Measurements from ENCODE around the gene HMX2. TPM values are rescaled to one million over a fixed set of nuclear protein-coding genes. Genes with fewer than 3 reads are reported as not detected.

Gene HMX2
- total and polyA plus RNA-seq, 2 donors (not counting 1 experiment from before 2014, with no cell fraction given), result not detected

- H3K36me3 ChIP-seq (ENCODE audit: control insufficient read depth, insufficient read depth, low read length), result no peaks in the 10 kb centered on the region
Measured at GRCh38 chr10:123194056-123194455, 46.1 kb downstream of the HMX2 start.

More at GRCh38 chr10:123194056-123194455, 46.1 kb downstream of the HMX2 start:
- DNase-seq (ENCODE audit: low read depth in 2 of 2), result no peak
- Histone ChIP-seq H3K9ac (ENCODE audit: insufficient read depth, low read length) (no peak overlapping the region), H4K20me1 (ENCODE audit: control insufficient read depth, extremely low read depth, insufficient read depth, low read length) (no peaks in the 10 kb centered on the region), H3K9me3 (ENCODE audit: control insufficient read depth, insufficient read depth, low read depth, low read length) (no peaks in the 10 kb centered on the region), H3K27me3 (ENCODE audit: control insufficient read depth, insufficient read depth, low read length) (no peaks in the 10 kb centered on the region), H2AFZ (ENCODE audit: low read length) (no peak overlapping the region), H3K4me1 (ENCODE audit: control insufficient read depth, extremely low read depth, insufficient read depth, low read length) (no peaks in the 10 kb centered on the region), H3K4me3 (replicated peaks in 1 of 4; ENCODE audit: control extremely low read depth in 1 of 4, insufficient read depth in 1 of 4, low read depth in 3 of 4, low read length in 4 of 4) (no peak overlapping the region), H3K4me2 (ENCODE audit: extremely low read depth, insufficient read depth, low read length) (no peak overlapping the region), H3K79me2 (ENCODE audit: control insufficient read depth, insufficient read depth, low read length) (no peaks in the 10 kb centered on the region), H3K27ac (ENCODE audit: insufficient read depth, low read length) (no peak overlapping the region)
- TF ChIP-seq EZH2 (IDR thresholded peaks at IDR 0.05; ENCODE audit: low read length, missing control alignments), result no peak
- TF ChIP-seq CTCF (conservative IDR thresholded peaks at IDR 0.05 in 1 of 2, IDR thresholded peaks at IDR 0.05 in 1 of 2; ENCODE audit: low read depth in 1 of 2, low read length in 2 of 2), result no peak

Other genes starting within 250 kb of the HMX2 start
- not detected in 2 replicates for gene FAM24A, start 237.5 kb upstream of the HMX2 start, total RNA-seq
- gene FAM24A, start 237.5 kb upstream of the HMX2 start, polyA plus RNA-seq, result not detected in 2 replicates
- 13.1 and 25.1 TPM in 2 replicates for gene C10orf88, start 193.9 kb upstream of the HMX2 start, total RNA-seq
- gene C10orf88, start 193.9 kb upstream of the HMX2 start, polyA plus RNA-seq, result 7.1 and 9.2 TPM in 2 replicates
- 5.9 and 6.4 TPM in 2 replicates for gene PSTK, start 167.7 kb upstream of the HMX2 start, total RNA-seq
- gene PSTK, start 167.7 kb upstream of the HMX2 start, polyA plus RNA-seq, result 5.1 and 5.3 TPM in 2 replicates
- gene IKZF5, start 139.3 kb upstream of the HMX2 start, total RNA-seq, result 2.6 and 3.1 TPM in 2 replicates
- 8.9 and 12.5 TPM in 2 replicates for gene IKZF5, start 139.3 kb upstream of the HMX2 start, polyA plus RNA-seq
- 4.9 and 5.6 TPM in 2 replicates for gene ACADSB, start 139.1 kb upstream of the HMX2 start, total RNA-seq
- gene ACADSB, start 139.1 kb upstream of the HMX2 start, polyA plus RNA-seq, result 11.1 and 11.3 TPM in 2 replicates
- not detected in 2 replicates for gene HMX3, start 12.2 kb upstream of the HMX2 start, total RNA-seq
- not detected in 2 replicates for gene HMX3, start 12.2 kb upstream of the HMX2 start, polyA plus RNA-seq
- gene BUB3, start 6.3 kb downstream of the HMX2 start, total RNA-seq, result 98.9 and 195 TPM in 2 replicates
- 121 and 229 TPM in 2 replicates for gene BUB3, start 6.3 kb downstream of the HMX2 start, polyA plus RNA-seq

Measured in fibroblast of lung (primary cell).